ENCODE data around the gene PLXNA1.

Gene PLXNA1

DNA sequence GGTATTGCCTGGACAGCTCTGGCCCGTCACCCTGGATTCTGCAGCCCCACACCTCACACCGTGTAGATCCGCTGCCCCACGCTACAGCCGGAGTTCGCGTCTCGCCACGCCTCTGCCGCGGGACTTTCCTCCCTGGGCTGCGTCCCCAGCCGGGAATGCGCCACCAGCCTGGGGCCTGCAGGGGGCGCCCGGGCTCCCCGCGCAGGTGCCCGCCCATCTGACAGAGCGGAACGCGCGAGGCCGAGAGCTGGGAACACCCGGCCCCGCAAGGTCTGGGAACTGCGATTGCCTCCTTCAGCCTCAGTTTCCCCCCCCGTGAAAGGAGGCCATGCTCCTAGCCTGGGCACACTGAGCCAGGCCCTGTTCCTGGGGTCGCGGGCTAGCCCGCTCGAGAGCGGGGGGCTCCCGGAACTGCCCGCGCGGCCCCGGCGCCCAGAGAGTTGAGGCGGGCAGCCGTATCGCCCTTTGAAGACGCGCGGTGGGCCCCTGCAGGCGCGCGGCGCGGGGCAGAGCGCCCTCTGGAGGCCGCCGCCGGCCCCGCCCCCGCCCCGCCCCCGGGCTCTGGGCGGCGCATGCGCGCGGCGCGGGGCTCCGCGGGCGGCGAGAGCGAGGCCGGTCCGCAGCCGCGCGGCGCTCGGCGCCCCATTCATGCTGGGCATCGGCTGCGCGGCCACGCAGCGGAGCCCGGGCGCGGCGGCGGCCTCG is at the start of gene PLXNA1:
Gene PLXNA1, plus strand, starts transcription at position 645 of the 705 bp plus-strand sequence. CDS start 5,479 bp downstream, outside the sequence.
- Histone ChIP-seq H4K20me1 (peaks cover 40 to 64% (median 54%) of the 10 kb centered on the region in 11 experiments), H3K27ac (peak within 1 kb of the TSS in 10 of 11 experiments; percentile 13 to 86 (median 52); a peak in 20 of 22 replicates)

DNA sequence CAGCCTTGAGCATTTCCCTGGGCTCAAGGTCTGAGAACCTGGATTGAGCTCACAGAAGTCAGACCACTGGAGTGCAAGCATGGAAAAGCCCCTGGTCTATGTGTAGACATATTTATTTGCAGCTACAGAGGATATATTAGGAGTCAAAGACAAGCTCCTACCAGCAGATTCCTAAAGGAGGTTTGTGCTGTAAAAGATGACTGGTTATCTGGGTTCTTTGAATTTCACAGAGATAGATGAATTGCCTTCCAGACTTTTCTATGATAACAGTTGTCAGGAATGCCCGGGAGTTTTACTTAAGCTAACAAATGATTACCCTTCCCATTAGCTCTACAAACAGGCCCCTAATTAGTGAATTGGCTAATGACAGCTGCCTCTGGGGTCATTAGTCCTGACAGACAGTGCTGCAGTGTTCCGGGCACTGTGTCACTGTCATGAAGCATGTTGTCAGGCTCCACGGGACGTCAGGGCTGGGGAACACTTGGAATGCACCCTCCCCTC is 48.8 kb upstream of the PLXNA1 start:
- no peak for TF ChIP-seq Cebpa-rat (IDR thresholded peaks at IDR 0.05)
- no peak overlapping the region for H3K4me3 ChIP-seq
- peaks cover 0 to 75% (median 0%) of the 10 kb centered on the region in 11 experiments; a peak in 7 of 22 replicates for H3K27me3 ChIP-seq
- H3K36me3 ChIP-seq, result no peaks in the 10 kb centered on the region
- peaks cover 0 to 91% (median 9%) of the 10 kb centered on the region in 11 experiments; a peak in 11 of 22 replicates for H4K20me1 ChIP-seq
- no peak overlapping the region for H3K27ac ChIP-seq
- H3K4me1 ChIP-seq, result peaks cover 14 to 40% (median 24%) of the 10 kb centered on the region in 10 experiments
- no peak overlapping the region for H3K4me2 ChIP-seq
- H3K9ac ChIP-seq, result no peak overlapping the region
- H3K9me3 ChIP-seq (replicated peaks in 1 of 11), result no peaks in the 10 kb centered on the region

More for the DNA sequence above, at the start of gene PLXNA1:
- peaks cover 35 to 68% (median 62%) of the 10 kb centered on the region in 11 experiments for H3K27me3 ChIP-seq
- TF ChIP-seq Cebpa-rat (IDR thresholded peaks at IDR 0.05), result no peak
- peaks cover 28 to 57% (median 39%) of the 10 kb centered on the region in 10 experiments for H3K4me1 ChIP-seq
- H3K9me3 ChIP-seq (replicated peaks in 1 of 11), result no peaks in the 10 kb centered on the region
- H3K4me3 ChIP-seq, result peak within 1 kb of the TSS; percentile 68 to 96 (median 72)
- H3K9ac ChIP-seq, result peak within 1 kb of the TSS; percentile 57 to 92 (median 74)
- no peaks in the 10 kb centered on the region for H3K36me3 ChIP-seq
- peak within 1 kb of the TSS; percentile 95 to 100 (median 99) for H3K4me2 ChIP-seq

DNA sequence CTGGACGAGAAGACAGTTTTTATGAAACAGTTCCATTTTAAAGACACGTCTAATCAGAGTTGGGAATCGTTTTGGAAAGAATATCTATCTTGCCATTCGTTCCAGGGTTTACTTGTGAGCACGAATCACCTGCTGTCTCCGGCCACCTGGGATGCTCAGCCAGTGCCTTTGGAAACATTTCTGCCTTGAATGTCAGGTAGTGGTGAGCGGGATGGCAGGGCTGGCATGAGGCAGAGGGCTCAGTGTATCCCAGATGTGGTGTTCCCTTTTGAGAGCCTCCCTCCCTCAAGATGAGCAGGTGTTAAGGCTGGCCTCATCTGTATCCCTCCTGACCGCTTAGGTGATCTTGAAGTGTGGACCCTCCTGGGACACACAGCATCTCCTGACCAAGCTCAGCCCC is 47.9 kb upstream of the PLXNA1 start:
- Histone ChIP-seq H3K9me3 (replicated peaks in 1 of 11) (no peaks in the 10 kb centered on the region), H3K36me3 (no peaks in the 10 kb centered on the region), H3K4me2 (peak overlapping the region in 2 of 11 experiments; percentile 45 to 61; a peak in 3 of 22 replicates), H3K9ac (no peak overlapping the region), H3K27ac (no peak overlapping the region), H3K27me3 (peaks cover 0 to 74% (median 0%) of the 10 kb centered on the region in 11 experiments; a peak in 7 of 22 replicates), H3K4me1 (peaks cover 21 to 49% (median 32%) of the 10 kb centered on the region in 10 experiments), H4K20me1 (peaks cover 0 to 88% (median 9%) of the 10 kb centered on the region in 11 experiments; a peak in 11 of 22 replicates), H3K4me3 (no peak overlapping the region)
- TF ChIP-seq Cebpa-rat (IDR thresholded peaks at IDR 0.05), result no peak

DNA sequence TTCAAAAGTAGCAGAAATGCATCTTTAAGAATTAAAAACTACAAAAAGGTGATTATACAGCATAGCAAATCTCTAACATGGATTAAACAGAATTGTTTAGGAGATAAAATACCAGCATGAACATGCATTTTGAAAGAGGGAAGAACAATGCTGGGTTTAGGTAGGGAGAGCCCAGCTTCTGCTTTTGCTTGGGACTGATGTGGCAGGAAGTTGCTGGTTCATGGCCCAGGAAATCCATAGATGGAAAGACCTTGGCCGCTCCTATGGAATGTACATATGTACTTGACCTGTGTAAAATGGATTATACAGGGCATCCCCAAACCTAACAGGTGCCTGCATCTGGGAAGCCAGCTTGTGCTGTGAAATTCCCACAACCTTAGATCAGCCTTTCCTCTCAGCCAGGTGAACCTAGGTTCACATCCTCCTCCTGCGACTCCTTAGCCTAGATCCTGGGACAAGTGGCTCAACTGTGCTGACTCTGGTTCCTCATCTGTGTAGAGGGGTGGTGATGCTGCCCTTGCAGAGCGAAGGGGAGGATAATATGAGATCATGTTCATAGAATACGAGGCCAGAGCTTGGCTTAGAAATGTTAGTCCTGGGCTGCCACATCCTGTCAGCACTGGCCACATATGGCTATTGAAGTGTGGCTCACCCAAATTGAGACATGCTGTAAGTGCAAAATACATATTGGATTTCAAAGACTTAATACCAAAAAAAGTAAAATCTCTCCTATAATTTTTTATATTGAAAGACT is 47.0 kb upstream of the PLXNA1 start:
- Histone ChIP-seq H3K27ac (no peak overlapping the region), H4K20me1 (peaks cover 0 to 78% (median 6%) of the 10 kb centered on the region in 11 experiments; a peak in 11 of 22 replicates), H3K36me3 (no peaks in the 10 kb centered on the region), H3K4me1 (peaks cover 21 to 55% (median 36%) of the 10 kb centered on the region in 10 experiments), H3K4me3 (no peak overlapping the region), H3K9ac (no peak overlapping the region), H3K27me3 (peaks cover 0 to 64% (median 0%) of the 10 kb centered on the region in 11 experiments; a peak in 7 of 22 replicates), H3K4me2 (peak overlapping the region in 5 of 11 experiments; percentile 7 to 61 (median 26); a peak in 7 of 22 replicates), H3K9me3 (replicated peaks in 1 of 11) (no peaks in the 10 kb centered on the region)
- TF ChIP-seq Cebpa-rat (IDR thresholded peaks at IDR 0.05), result no peak

DNA sequence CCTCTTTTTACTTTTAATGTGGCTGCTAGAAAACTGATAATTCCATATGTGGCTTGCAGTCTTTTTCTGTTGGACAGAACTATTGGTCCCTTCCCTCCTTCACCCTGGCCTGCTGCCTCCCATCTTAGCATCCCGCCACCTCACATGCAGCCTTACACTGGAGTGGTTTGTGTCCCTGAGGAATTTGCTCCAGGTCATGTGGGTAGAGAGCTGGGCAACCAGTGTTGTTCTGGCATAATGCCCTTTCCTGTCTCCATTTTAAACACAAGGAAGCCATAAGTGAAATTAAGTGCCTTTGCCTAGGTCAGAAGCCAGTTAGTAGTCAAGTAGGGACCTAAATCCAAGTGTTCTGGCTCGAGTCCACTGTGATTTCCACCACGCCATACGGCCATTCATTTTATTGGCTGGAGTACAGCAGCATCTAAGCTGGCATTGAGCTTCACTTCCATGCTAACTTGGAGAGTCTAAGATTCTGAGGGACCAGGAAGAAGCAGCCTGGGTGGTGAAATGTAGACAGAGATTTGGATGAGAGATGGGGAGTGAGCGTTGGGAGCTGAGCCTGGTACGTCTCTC is 46.0 kb upstream of the PLXNA1 start:
- Histone ChIP-seq H4K20me1 (peaks cover 0 to 77% (median 5%) of the 10 kb centered on the region in 11 experiments; a peak in 10 of 22 replicates), H3K4me2 (peak overlapping the region in 7 of 11 experiments; percentile 27 to 83 (median 67); a peak in 13 of 22 replicates), H3K27me3 (peaks cover 0 to 61% (median 0%) of the 10 kb centered on the region in 11 experiments; a peak in 7 of 22 replicates), H3K36me3 (no peaks in the 10 kb centered on the region), H3K4me1 (peaks cover 21 to 61% (median 42%) of the 10 kb centered on the region in 10 experiments), H3K4me3 (no peak overlapping the region), H3K27ac (no peak overlapping the region), H3K9ac (no peak overlapping the region), H3K9me3 (replicated peaks in 1 of 11) (no peaks in the 10 kb centered on the region)
- no peak for TF ChIP-seq Cebpa-rat (IDR thresholded peaks at IDR 0.05)

DNA sequence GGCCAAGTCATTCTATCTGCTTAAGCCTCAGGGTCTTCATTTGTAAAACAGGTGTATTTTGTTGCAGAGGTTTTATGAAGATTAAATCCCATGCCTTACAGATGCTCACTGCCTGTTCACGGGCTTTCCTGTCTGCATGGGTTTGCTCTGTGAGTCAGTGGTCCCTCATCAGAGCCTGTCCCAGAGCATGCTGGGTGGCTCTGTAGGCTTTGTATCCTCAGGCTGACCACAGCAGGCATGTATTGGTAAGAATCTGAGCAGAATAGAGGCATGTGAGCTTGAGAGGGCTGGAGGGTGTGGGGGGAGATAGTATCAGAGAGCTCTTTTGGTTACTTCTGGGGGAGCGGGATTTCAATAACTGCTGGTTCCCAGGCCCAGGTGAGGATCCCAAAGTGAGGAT is 45.4 kb upstream of the PLXNA1 start:
- no peaks in the 10 kb centered on the region for H3K9me3 ChIP-seq (replicated peaks in 1 of 11)
- peaks cover 0 to 58% (median 0%) of the 10 kb centered on the region in 11 experiments; a peak in 7 of 22 replicates for H3K27me3 ChIP-seq
- H3K4me1 ChIP-seq, result peaks cover 21 to 67% (median 45%) of the 10 kb centered on the region in 10 experiments
- no peak overlapping the region for H3K27ac ChIP-seq
- H3K9ac ChIP-seq, result no peak overlapping the region
- no peaks in the 10 kb centered on the region for H3K36me3 ChIP-seq
- H3K4me2 ChIP-seq, result peak overlapping the region in 6 of 11 experiments; percentile 27 to 83 (median 69); a peak in 10 of 22 replicates
- H4K20me1 ChIP-seq, result peaks cover 0 to 73% (median 5%) of the 10 kb centered on the region in 11 experiments; a peak in 10 of 22 replicates
- no peak overlapping the region for H3K4me3 ChIP-seq
- TF ChIP-seq Cebpa-rat (IDR thresholded peaks at IDR 0.05), result no peak

DNA sequence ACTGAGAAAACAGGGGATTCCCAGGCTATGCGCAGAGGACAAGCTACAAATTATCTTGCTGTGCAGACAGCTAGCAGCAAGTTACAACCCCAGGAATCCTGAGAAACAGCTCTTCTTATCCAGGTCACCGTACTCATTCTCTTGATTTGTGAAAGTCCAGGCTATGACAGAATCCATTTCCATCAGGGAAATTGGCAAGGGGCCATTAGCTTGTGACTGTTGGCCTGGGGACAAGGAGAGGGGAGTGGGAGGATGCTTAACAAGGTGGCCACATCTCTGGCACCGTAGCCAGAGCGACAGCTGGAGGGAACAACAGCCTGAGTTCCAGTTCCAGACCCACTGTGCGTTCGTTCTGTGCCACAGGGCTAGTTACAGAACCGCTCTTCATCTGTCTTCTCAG is 44.9 kb upstream of the PLXNA1 start:
- Histone ChIP-seq H3K4me1 (peaks cover 21 to 69% (median 45%) of the 10 kb centered on the region in 10 experiments), H3K9ac (no peak overlapping the region), H3K9me3 (replicated peaks in 1 of 11) (no peaks in the 10 kb centered on the region), H3K4me3 (no peak overlapping the region), H3K27me3 (peaks cover 0 to 53% (median 0%) of the 10 kb centered on the region in 11 experiments; a peak in 7 of 22 replicates), H3K4me2 (peak overlapping the region in 7 of 11 experiments; percentile 64 to 83 (median 75); a peak in 11 of 22 replicates), H3K36me3 (no peaks in the 10 kb centered on the region), H3K27ac (no peak overlapping the region), H4K20me1 (peaks cover 0 to 68% (median 5%) of the 10 kb centered on the region in 11 experiments; a peak in 10 of 22 replicates)
- TF ChIP-seq Cebpa-rat (IDR thresholded peaks at IDR 0.05), result no peak

All from BLaER1 treated with 17β-estradiol and CSF1 and Interleukin-3, amounts not matched to agents 10 nM and 100 nM (cell line).